ENCODE data around the gene MED29. TPM values are rescaled to one million over a fixed set of nuclear protein-coding genes. Genes with fewer than 3 reads are reported as not detected.

The MED29 gene
- total and polyA plus RNA-seq, 2 of the 13 experiments (the other 11 are each of a cell fraction or from before 2014, with no cell fraction given): 14.0 to 19.7 TPM

DNA sequence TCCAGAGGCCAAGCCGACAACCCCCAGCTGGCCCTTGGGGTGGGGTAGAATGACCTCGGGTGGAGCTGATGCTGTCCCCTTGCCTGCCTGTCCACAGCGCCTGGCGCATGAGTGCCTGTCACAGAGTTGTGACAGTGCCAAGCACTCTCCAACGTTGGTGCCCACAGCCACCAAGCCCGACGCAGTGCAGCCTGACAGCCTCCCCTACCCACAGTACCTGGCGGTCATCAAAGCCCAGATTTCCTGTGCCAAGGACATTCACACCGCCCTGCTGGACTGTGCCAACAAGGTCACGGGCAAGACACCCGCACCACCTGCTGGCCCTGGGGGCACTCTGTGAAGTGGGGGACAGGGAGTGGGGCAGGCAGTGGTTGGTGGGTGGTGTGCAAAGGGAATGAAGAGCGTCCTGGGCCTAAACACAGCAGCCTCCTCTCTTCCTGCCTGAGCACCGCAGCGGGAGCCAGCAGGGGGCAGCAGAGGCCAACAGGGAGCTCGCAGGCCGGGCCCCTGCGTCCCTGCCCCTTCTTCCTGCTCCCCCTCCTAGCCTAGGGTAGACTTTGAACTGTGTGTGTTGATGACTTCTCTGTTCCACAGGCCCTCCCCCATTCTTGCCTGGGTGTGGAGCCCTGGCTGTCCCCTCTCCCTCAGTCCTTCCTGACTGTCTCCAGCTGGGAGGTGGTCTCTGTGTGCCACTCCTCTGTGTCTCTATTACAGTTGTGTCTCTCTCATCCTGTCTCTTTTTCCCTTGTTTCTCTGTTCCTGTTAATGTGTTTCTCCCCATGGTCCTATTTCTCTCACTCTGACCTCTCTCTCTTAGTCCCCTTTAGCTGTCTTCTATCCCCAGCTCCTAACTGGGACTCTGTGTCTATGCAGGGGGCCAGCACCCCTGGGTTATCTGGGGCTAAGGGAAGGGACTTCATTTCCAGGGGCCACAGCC lies 6.5 kb downstream of the MED29 start (continued):
- TF ChIP-seq ZNF788 (CRISPR knock-in tag; IDR thresholded peaks at IDR 0.05; ENCODE audit: borderline replicate concordance) (peak; percentile 97; the same call in 1 of the 2 replicates), GATAD1 (CRISPR knock-in tag; IDR thresholded peaks at IDR 0.05) (peak; percentile 76), ZNF296 (CRISPR knock-in tag; conservative IDR thresholded peaks at IDR 0.05) (no peak), ZNF775 (CRISPR knock-in tag; IDR thresholded peaks at IDR 0.05; ENCODE audit: borderline replicate concordance) (no peak), ZNF160 (CRISPR knock-in tag; IDR thresholded peaks at IDR 0.05) (0 out of 2 replicates have a peak, but pooled peaks have one; percentile 33), ASH2L (IDR thresholded peaks at IDR 0.05; ENCODE audit: insufficient read length, low read depth, low read length) (peak; percentile 76), RERE (CRISPR knock-in tag; IDR thresholded peaks at IDR 0.05; ENCODE audit: low read depth) (no peak), CEBPB (IDR thresholded peaks at IDR 0.05; ENCODE audit: borderline replicate concordance, low read depth, low read length) (no peak), PHB2 (IDR thresholded peaks at IDR 0.05; ENCODE audit: partially characterized antibody) (no peak), SP4 (CRISPR knock-in tag; IDR thresholded peaks at IDR 0.05) (peak; percentile 83), CTCF (CRISPR knock-in tag; IDR thresholded peaks at IDR 0.05) (peak; percentile 100), ZNF703 (CRISPR knock-in tag; IDR thresholded peaks at IDR 0.05; ENCODE audit: borderline replicate concordance) (no peak), PHF5A (CRISPR knock-in tag; IDR thresholded peaks at IDR 0.05; ENCODE audit: low read depth, unreplicated experiment) (peak; percentile 96), BRCA1 (CRISPR knock-in tag; IDR thresholded peaks at IDR 0.05) (no peak), EHMT2 (IDR thresholded peaks at IDR 0.05; ENCODE audit: borderline replicate concordance, low read depth, low read length) (no peak), RNF2 (conservative IDR thresholded peaks at IDR 0.05; ENCODE audit: low read depth) (no peak), ZNF563 (CRISPR knock-in tag; IDR thresholded peaks at IDR 0.05) (no peak; the same call in 1 of the 2 replicates)
- TF ChIP-seq, protein P1, sequence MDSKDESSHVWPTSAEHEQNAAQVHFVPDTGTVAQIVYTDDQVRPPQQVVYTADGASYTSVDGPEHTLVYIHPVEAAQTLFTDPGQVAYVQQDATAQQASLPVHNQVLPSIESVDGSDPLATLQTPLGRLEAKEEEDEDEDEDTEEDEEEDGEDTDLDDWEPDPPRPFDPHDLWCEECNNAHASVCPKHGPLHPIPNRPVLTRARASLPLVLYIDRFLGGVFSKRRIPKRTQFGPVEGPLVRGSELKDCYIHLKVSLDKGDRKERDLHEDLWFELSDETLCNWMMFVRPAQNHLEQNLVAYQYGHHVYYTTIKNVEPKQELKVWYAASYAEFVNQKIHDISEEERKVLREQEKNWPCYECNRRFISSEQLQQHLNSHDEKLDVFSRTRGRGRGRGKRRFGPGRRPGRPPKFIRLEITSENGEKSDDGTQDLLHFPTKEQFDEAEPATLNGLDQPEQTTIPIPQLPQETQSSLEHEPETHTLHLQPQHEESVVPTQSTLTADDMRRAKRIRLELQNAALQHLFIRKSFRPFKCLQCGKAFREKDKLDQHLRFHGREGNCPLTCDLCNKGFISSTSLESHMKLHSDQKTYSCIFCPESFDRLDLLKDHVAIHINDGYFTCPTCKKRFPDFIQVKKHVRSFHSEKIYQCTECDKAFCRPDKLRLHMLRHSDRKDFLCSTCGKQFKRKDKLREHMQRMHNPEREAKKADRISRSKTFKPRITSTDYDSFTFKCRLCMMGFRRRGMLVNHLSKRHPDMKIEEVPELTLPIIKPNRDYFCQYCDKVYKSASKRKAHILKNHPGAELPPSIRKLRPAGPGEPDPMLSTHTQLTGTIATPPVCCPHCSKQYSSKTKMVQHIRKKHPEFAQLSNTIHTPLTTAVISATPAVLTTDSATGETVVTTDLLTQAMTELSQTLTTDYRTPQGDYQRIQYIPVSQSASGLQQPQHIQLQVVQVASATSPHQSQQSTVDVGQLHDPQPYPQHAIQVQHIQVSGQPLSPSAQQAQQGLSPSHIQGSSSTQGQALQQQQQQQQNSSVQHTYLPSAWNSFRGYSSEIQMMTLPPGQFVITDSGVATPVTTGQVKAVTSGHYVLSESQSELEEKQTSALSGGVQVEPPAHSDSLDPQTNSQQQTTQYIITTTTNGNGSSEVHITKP (CRISPR knock-in tag; IDR thresholded peaks at IDR 0.05; ENCODE audit: low read depth): 0 out of 2 replicates have a peak, but pooled peaks have one; percentile 48

All from HepG2 (cell line).